GM23338 (cell line): ENCODE results near the gene NCL.

ENCODE experiments used
- CREB1 ChIP-seq: fragments of 250-450 bp; sonication (Bioruptor Pico); IDR thresholded peaks from 2 replicates; pipeline ENCODE4 v1.5.0; 2020; ENCODE audit warnings: low read depth, mild to moderate bottlenecking, moderate library complexity
- EZH2 ChIP-seq: fragments of 200-600 bp; sonication (generic); IDR thresholded peaks from one replicate; pipeline ENCODE4 v1.8.0; 2017; ENCODE audit warnings: antibody characterized with exemption, mild to moderate bottlenecking, low read depth; ENCODE audit not compliant: unreplicated experiment
- EZH2phosphoT487 ChIP-seq: fragments of 200-600 bp; sonication (generic); IDR thresholded peaks from one replicate; pipeline ENCODE4 v1.8.1; 2018; ENCODE audit warnings: antibody characterized with exemption; ENCODE audit not compliant: unreplicated experiment
- POLR2AphosphoS5 ChIP-seq: IDR thresholded peaks from 2 replicates; pipeline ENCODE4 v1.6.1; 2016; ENCODE audit warnings: antibody characterized with exemption, low read depth
- REST ChIP-seq: IDR thresholded peaks from one replicate; pipeline ENCODE4 v1.6.1; 2018; ENCODE audit warnings: antibody characterized with exemption; ENCODE audit not compliant: unreplicated experiment
- ZNF114 ChIP-seq: fragments of 250-450 bp; sonication (Bioruptor Pico); IDR thresholded peaks from 2 replicates; pipeline ENCODE4 v1.5.0; 2020; ENCODE audit warnings: mild to moderate bottlenecking, moderate library complexity
- TF ChIP-seq, protein P1 (sequence below), 2 experiments: fragments of 200-600 bp in 1 of 2; sonication (generic) in 1 of 2; conservative IDR thresholded peaks; 2 replicates each; pipeline versions ENCODE4 v1.5.1 to v1.6.1; 2016 to 2017; ENCODE audit warnings: antibody characterized with exemption in 2 of 2, low read depth in 2 of 2, mild to moderate bottlenecking in 2 of 2, moderate library complexity in 1 of 2
- TF ChIP-seq, protein P2 (sequence below): IDR thresholded peaks from 2 replicates; pipeline ENCODE4 v1.6.1; 2016; ENCODE audit warnings: antibody characterized with exemption

- TF ChIP-seq ZNF114 (CRISPR knock-in tag), result no peak
- TF ChIP-seq, protein P1, sequence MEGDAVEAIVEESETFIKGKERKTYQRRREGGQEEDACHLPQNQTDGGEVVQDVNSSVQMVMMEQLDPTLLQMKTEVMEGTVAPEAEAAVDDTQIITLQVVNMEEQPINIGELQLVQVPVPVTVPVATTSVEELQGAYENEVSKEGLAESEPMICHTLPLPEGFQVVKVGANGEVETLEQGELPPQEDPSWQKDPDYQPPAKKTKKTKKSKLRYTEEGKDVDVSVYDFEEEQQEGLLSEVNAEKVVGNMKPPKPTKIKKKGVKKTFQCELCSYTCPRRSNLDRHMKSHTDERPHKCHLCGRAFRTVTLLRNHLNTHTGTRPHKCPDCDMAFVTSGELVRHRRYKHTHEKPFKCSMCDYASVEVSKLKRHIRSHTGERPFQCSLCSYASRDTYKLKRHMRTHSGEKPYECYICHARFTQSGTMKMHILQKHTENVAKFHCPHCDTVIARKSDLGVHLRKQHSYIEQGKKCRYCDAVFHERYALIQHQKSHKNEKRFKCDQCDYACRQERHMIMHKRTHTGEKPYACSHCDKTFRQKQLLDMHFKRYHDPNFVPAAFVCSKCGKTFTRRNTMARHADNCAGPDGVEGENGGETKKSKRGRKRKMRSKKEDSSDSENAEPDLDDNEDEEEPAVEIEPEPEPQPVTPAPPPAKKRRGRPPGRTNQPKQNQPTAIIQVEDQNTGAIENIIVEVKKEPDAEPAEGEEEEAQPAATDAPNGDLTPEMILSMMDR (conservative IDR thresholded peaks at IDR 0.05; ENCODE audit: low read depth in 2 of 2), result no peak
- no peak for TF ChIP-seq EZH2
- TF ChIP-seq POLR2AphosphoS5, result no peak
- no peak for TF ChIP-seq EZH2phosphoT487
- TF ChIP-seq, protein P2, sequence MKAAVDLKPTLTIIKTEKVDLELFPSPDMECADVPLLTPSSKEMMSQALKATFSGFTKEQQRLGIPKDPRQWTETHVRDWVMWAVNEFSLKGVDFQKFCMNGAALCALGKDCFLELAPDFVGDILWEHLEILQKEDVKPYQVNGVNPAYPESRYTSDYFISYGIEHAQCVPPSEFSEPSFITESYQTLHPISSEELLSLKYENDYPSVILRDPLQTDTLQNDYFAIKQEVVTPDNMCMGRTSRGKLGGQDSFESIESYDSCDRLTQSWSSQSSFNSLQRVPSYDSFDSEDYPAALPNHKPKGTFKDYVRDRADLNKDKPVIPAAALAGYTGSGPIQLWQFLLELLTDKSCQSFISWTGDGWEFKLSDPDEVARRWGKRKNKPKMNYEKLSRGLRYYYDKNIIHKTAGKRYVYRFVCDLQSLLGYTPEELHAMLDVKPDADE, result no peak
- TF ChIP-seq CREB1 (CRISPR knock-in tag), result no peak
- no peak for TF ChIP-seq REST
Measured at GRCh38 chr2:231470246-231470900, 6.1 kb upstream of the NCL start.
